ENCODE measurements around the gene CHMP1A. TPM values are rescaled to one million over a fixed set of nuclear protein-coding genes. Genes with fewer than 3 reads are reported as not detected.

The CHMP1A gene
- total and polyA plus RNA-seq, 7 experiments from 2014 or later = 54.7 to 99.0 (median 65.8) TPM

- CTCF ChIA-PET = no interaction called here
- H3K4me3 Mint-ChIP-seq = peak overlapping the region in 7 of 10 donors; percentile 25 to 76 (median 61)
- POLR2A ChIA-PET = no interaction called here
- peaks cover 0 to 4% (median 0%) of the 10 kb centered on the region in 5 donors for H3K36me3 Mint-ChIP-seq
- peak; percentile 26 for ATAC-seq
- H3K27ac Mint-ChIP-seq = peak overlapping the region; percentile 76 to 88 (median 83)
- no peaks in the 10 kb centered on the region for H3K9me3 ChIP-seq (ENCODE audit: control insufficient read depth in 2 of 3, low read length in 3 of 3)
- no peak overlapping the region for H3K4me3 ChIP-seq (ENCODE audit: low read length)
- H3K4me1 Mint-ChIP-seq = peaks cover 6 to 23% (median 17%) of the 10 kb centered on the region in 7 donors
- DNase-seq = no peak
- H3K36me3 ChIP-seq (ENCODE audit: control insufficient read depth in 2 of 3, insufficient read depth in 3 of 3, low read length in 3 of 3) = no peaks in the 10 kb centered on the region
- intact Hi-C loops (cut with micrococcal nuclease) = no loop called here
- H3K27ac ChIP-seq (ENCODE audit: low read depth, low read length) = no peak overlapping the region
- H3K9me3 Mint-ChIP-seq = peaks cover 0 to 8% (median 0%) of the 10 kb centered on the region in 11 donors
- H3K27me3 Mint-ChIP-seq = peaks cover 0 to 5% (median 0%) of the 10 kb centered on the region in 5 donors
- peaks cover 0 to 10% of the 10 kb centered on the region in 2 donors for H3K4me1 ChIP-seq (ENCODE audit: control insufficient read depth in 2 of 2, insufficient read depth in 2 of 2, low read length in 2 of 2)
- H3K27me3 ChIP-seq (ENCODE audit: control insufficient read depth in 2 of 2, insufficient read depth in 2 of 2, low read length in 2 of 2) = no peaks in the 10 kb centered on the region
These were observed 40.5 kb downstream of the CHMP1A start for GRCh38 chr16:89617036-89617435.

DNA sequence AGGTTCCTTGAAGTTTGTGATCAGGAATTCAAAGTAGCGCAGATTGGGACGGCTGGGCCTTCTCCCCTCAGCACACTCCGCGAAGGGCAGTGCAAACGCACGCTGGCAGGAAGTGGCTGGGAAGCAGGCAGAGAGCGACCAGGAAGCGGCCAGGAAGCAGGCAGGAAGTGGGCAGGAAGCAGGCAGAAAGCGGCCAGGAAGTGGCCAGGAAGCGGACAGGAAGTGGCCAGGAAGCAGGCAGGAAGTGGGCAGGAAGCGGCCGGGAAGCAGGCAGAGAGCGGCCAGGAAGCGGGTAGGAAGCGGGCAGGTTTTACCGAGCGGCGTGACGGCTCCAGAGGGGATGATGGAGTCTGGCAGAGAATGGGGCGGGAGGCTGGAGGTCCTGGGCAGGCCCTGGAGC, 40.9 kb downstream of the CHMP1A start:
- Histone ChIP-seq H3K4me3 (ENCODE audit: low read length) (no peak overlapping the region), H3K36me3 (ENCODE audit: control insufficient read depth in 2 of 3, insufficient read depth in 3 of 3, low read length in 3 of 3) (no peaks in the 10 kb centered on the region), H3K4me1 (ENCODE audit: control insufficient read depth in 2 of 2, insufficient read depth in 2 of 2, low read length in 2 of 2) (peaks cover 0 to 10% of the 10 kb centered on the region in 2 donors), H3K27ac (ENCODE audit: low read depth, low read length) (no peak overlapping the region), H3K27me3 (ENCODE audit: control insufficient read depth in 2 of 2, insufficient read depth in 2 of 2, low read length in 2 of 2) (no peaks in the 10 kb centered on the region), H3K9me3 (ENCODE audit: control insufficient read depth in 2 of 3, low read length in 3 of 3) (no peaks in the 10 kb centered on the region)
- Mint-ChIP-seq H3K27ac (peak overlapping the region; percentile 76 to 88 (median 83)), H3K4me3 (peak overlapping the region in 8 of 10 donors; percentile 37 to 76 (median 60)), H3K36me3 (peaks cover 0 to 4% (median 0%) of the 10 kb centered on the region in 5 donors), H3K27me3 (peaks cover 0 to 5% (median 0%) of the 10 kb centered on the region in 5 donors), H3K9me3 (peaks cover 0 to 8% (median 0%) of the 10 kb centered on the region in 11 donors), H3K4me1 (peaks cover 6 to 23% (median 17%) of the 10 kb centered on the region in 7 donors)
- ChIA-PET POLR2A (no interaction called here), CTCF (no interaction called here)
- intact Hi-C loops (cut with micrococcal nuclease) = no loop called here
- ATAC-seq (no peak), DNase-seq (peak in 6 of 9 donors; percentile 22 to 45 (median 32))

DNA sequence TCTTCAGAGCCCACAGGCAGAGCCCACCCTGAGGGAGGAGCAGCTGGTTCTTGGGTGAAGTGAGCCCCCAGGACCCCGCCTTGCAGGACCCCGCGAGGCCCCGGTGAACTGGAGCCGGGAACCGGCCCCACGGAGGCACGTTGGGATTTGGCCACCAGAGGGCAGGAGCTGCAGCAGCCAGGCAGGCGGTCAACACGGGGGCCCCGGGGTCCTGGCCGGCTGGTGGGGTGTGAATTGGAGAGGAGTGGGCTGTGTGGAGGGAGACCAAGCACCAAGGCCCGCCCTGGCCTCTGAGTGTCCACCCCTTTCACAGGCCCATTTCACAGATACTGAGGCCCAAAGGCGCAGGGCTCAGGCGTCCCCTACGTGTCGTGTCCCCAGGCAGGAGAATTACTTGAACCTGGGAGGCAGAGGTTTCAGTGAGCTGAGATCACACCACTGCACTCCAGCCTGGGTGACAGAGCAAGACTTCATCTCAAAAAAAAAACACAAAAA, 41.9 kb downstream of the CHMP1A start:
- CTCF ChIA-PET = no interaction called here
- peak in 5 of 9 donors; percentile 12 to 45 (median 22) for DNase-seq
- peak overlapping the region in 2 of 9 donors; percentile 19 to 76 for H3K27ac Mint-ChIP-seq
- Histone ChIP-seq H3K4me3 (ENCODE audit: low read length) (no peak overlapping the region), H3K36me3 (ENCODE audit: control insufficient read depth in 2 of 3, insufficient read depth in 3 of 3, low read length in 3 of 3) (no peaks in the 10 kb centered on the region), H3K4me1 (ENCODE audit: control insufficient read depth in 2 of 2, insufficient read depth in 2 of 2, low read length in 2 of 2) (peaks cover 0 to 10% of the 10 kb centered on the region in 2 donors), H3K27me3 (ENCODE audit: control insufficient read depth in 2 of 2, insufficient read depth in 2 of 2, low read length in 2 of 2) (no peaks in the 10 kb centered on the region), H3K9me3 (ENCODE audit: control insufficient read depth in 2 of 3, low read length in 3 of 3) (no peaks in the 10 kb centered on the region), H3K27ac (ENCODE audit: low read depth, low read length) (no peak overlapping the region)
- peaks cover 0 to 8% (median 0%) of the 10 kb centered on the region in 11 donors for H3K9me3 Mint-ChIP-seq
- no peak overlapping the region for H3K4me3 Mint-ChIP-seq
- peaks cover 0 to 4% (median 0%) of the 10 kb centered on the region in 5 donors for H3K36me3 Mint-ChIP-seq
- H3K27me3 Mint-ChIP-seq = peaks cover 0 to 5% (median 0%) of the 10 kb centered on the region in 5 donors
- POLR2A ChIA-PET = interaction anchor here (1.2 kb wide), 1 partner anchor 82 kb away, joined by 5 read pairs; no protein-coding TSS in a partner anchor
- H3K4me1 Mint-ChIP-seq = peaks cover 6 to 23% (median 17%) of the 10 kb centered on the region in 7 donors
- ATAC-seq = peak; percentile 36
- intact Hi-C loops (cut with micrococcal nuclease) = no loop called here

GRCh38 chr16:89615176-89615575, 42.3 kb downstream of the CHMP1A start:
- Mint-ChIP-seq H3K9me3 (peaks cover 0 to 8% (median 0%) of the 10 kb centered on the region in 11 donors), H3K4me1 (peaks cover 6 to 23% (median 17%) of the 10 kb centered on the region in 7 donors), H3K27ac (peak overlapping the region in 1 of 9 donors; percentile 1), H3K27me3 (peaks cover 0 to 5% (median 0%) of the 10 kb centered on the region in 5 donors), H3K36me3 (peaks cover 0 to 4% (median 0%) of the 10 kb centered on the region in 5 donors), H3K4me3 (no peak overlapping the region)
- POLR2A ChIA-PET = interaction anchor here (1.2 kb wide), 1 partner anchor 82 kb away, joined by 5 read pairs; no protein-coding TSS in a partner anchor
- H3K4me1 ChIP-seq (ENCODE audit: control insufficient read depth in 2 of 2, insufficient read depth in 2 of 2, low read length in 2 of 2) = peaks cover 0 to 10% of the 10 kb centered on the region in 2 donors
- CTCF ChIA-PET = no interaction called here
- no peaks in the 10 kb centered on the region for H3K9me3 ChIP-seq (ENCODE audit: control insufficient read depth in 2 of 3, low read length in 3 of 3)
- DNase-seq (no peak), ATAC-seq (no peak)
- H3K4me3 ChIP-seq (ENCODE audit: low read length) = no peak overlapping the region
- no peak overlapping the region for H3K27ac ChIP-seq (ENCODE audit: low read depth, low read length)
- intact Hi-C loops (cut with micrococcal nuclease) = no loop called here
- H3K27me3 ChIP-seq (ENCODE audit: control insufficient read depth in 2 of 2, insufficient read depth in 2 of 2, low read length in 2 of 2) = no peaks in the 10 kb centered on the region
- no peaks in the 10 kb centered on the region for H3K36me3 ChIP-seq (ENCODE audit: control insufficient read depth in 2 of 3, insufficient read depth in 3 of 3, low read length in 3 of 3)

DNA sequence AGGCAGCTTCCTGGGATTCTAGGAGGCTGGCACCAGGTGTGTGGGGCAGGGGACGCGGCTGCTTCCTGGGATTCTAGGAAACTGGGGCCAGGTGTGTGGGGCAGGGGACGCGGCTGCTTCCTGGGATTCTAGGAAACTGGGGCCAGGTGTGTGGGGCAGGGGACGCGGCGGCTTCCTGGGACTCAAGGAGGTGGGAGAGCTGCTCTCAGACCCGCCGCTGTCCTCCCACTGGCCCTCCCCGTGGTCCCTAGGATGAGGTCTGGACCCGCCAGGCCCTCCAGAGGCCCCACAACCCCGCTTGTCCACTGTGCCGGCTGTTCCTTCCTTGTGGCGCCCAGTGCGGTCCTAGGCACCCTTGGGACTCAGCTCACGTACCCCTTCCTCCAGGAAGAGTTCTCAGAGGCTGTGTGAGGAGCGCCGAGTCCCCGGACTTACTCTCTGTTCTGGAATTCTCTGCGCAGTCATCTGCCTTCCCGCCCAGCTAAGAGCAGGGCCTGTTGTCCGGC, 43.5 kb downstream of the CHMP1A start:
- peaks cover 6 to 23% (median 17%) of the 10 kb centered on the region in 7 donors for H3K4me1 Mint-ChIP-seq
- H3K9me3 Mint-ChIP-seq = peaks cover 0 to 8% (median 0%) of the 10 kb centered on the region in 11 donors
- Histone ChIP-seq H3K27ac (ENCODE audit: low read depth, low read length) (no peak overlapping the region), H3K27me3 (ENCODE audit: control insufficient read depth in 2 of 2, insufficient read depth in 2 of 2, low read length in 2 of 2) (no peaks in the 10 kb centered on the region), H3K4me3 (ENCODE audit: low read length) (no peak overlapping the region), H3K36me3 (ENCODE audit: control insufficient read depth in 2 of 3, insufficient read depth in 3 of 3, low read length in 3 of 3) (no peaks in the 10 kb centered on the region), H3K9me3 (ENCODE audit: control insufficient read depth in 2 of 3, low read length in 3 of 3) (no peaks in the 10 kb centered on the region), H3K4me1 (ENCODE audit: control insufficient read depth in 2 of 2, insufficient read depth in 2 of 2, low read length in 2 of 2) (peaks cover 0 to 10% of the 10 kb centered on the region in 2 donors)
- intact Hi-C loops (cut with micrococcal nuclease) = no loop called here
- no peak for DNase-seq
- CTCF ChIA-PET = no interaction called here
- H3K36me3 Mint-ChIP-seq = peaks cover 0 to 4% (median 0%) of the 10 kb centered on the region in 5 donors
- H3K27ac Mint-ChIP-seq = no peak overlapping the region
- no peak for ATAC-seq
- peaks cover 0 to 5% (median 0%) of the 10 kb centered on the region in 5 donors for H3K27me3 Mint-ChIP-seq
- no peak overlapping the region for H3K4me3 Mint-ChIP-seq
- POLR2A ChIA-PET = interaction anchor here (1.2 kb wide), 1 partner anchor 80 kb away, joined by 5 read pairs; no protein-coding TSS in a partner anchor

- H3K27me3 Mint-ChIP-seq = peaks cover 0 to 5% (median 0%) of the 10 kb centered on the region in 5 donors
- DNase-seq = no peak
- intact Hi-C loops (cut with micrococcal nuclease) = no loop called here
- Histone ChIP-seq H3K36me3 (ENCODE audit: control insufficient read depth in 2 of 3, insufficient read depth in 3 of 3, low read length in 3 of 3) (no peaks in the 10 kb centered on the region), H3K4me3 (ENCODE audit: low read length) (no peak within 1 kb of the TSS), H3K27ac (ENCODE audit: low read depth, low read length) (no peak within 1 kb of the TSS), H3K9me3 (ENCODE audit: control insufficient read depth in 2 of 3, low read length in 3 of 3) (no peaks in the 10 kb centered on the region), H3K4me1 (ENCODE audit: control insufficient read depth in 2 of 2, insufficient read depth in 2 of 2, low read length in 2 of 2) (peaks cover 0 to 10% of the 10 kb centered on the region in 2 donors), H3K27me3 (ENCODE audit: control insufficient read depth in 2 of 2, insufficient read depth in 2 of 2, low read length in 2 of 2) (no peaks in the 10 kb centered on the region)
- H3K4me1 Mint-ChIP-seq = peaks cover 6 to 23% (median 17%) of the 10 kb centered on the region in 7 donors
- H3K4me3 Mint-ChIP-seq = no peak within 1 kb of the TSS
- H3K36me3 Mint-ChIP-seq = peaks cover 0 to 4% (median 0%) of the 10 kb centered on the region in 5 donors
- ChIA-PET CTCF (no interaction called here), POLR2A (no interaction called here)
- peaks cover 0 to 8% (median 0%) of the 10 kb centered on the region in 11 donors for H3K9me3 Mint-ChIP-seq
- peak within 1 kb of the TSS in 2 of 9 donors; percentile 1 to 53 for H3K27ac Mint-ChIP-seq
- no peak for ATAC-seq
These were observed 44.1 kb downstream of the CHMP1A start, which contains the start of gene DPEP1 for GRCh38 chr16:89613231-89613953. DPEP1 (plus strand) TSS chr16:89613642; CDS start chr16:89630411, 16,769 bp downstream.
